Stimulated activated CD4-positive, alpha-beta T cell treated with anti-CD3 and anti-CD28 coated beads, Interleukin-2, amount 100 ng/mL, for 48 hours (primary cell): ENCODE results near the gene STRA8.

Experiments used
- DNase-seq, 2 donors: peaks; one replicate each; pipeline ENCODE4 v3.0.0-alpha.2; 2020

STRA8 gene

GRCh38 chr7:135240441-135240840 lies 6.8 kb downstream of the STRA8 start:
- DNase-seq: no peak

DNA sequence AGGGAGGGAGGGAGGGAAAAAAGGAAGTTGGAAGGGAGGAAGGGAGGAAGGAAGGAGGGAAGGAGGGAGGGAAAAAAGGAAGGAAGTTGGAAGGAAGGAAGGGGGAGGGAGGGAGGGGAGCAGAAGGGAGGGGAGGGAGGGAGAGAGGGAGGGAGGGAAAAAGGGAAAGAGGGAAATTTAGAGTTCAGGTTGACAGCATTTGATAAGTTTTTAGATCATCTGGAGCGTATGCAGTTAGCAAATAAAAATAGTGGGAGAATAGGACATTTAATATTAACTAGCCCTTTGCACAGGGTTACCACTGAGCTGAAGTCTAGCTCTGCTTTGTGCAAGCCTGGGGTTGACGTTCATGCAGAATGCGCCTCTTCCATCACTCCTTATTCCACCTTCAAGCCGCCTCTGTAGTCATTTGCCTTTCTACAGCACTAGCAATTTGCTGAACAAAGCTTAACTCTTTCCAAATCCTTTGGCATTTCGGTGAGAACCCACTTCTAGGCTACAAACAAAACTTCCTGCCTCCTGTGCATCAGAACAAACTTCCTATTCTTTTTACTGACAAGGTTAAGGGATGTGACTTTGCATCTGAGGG lies 8.6 kb downstream of the STRA8 start:
- no peak for DNase-seq

GRCh38 chr7:135245226-135246190 lies 11.9 kb downstream of the STRA8 start:
- DNase-seq: no peak

- DNase-seq: no peak
These were observed 12.7 kb downstream of the STRA8 start for GRCh38 chr7:135246191-135246825.

DNA sequence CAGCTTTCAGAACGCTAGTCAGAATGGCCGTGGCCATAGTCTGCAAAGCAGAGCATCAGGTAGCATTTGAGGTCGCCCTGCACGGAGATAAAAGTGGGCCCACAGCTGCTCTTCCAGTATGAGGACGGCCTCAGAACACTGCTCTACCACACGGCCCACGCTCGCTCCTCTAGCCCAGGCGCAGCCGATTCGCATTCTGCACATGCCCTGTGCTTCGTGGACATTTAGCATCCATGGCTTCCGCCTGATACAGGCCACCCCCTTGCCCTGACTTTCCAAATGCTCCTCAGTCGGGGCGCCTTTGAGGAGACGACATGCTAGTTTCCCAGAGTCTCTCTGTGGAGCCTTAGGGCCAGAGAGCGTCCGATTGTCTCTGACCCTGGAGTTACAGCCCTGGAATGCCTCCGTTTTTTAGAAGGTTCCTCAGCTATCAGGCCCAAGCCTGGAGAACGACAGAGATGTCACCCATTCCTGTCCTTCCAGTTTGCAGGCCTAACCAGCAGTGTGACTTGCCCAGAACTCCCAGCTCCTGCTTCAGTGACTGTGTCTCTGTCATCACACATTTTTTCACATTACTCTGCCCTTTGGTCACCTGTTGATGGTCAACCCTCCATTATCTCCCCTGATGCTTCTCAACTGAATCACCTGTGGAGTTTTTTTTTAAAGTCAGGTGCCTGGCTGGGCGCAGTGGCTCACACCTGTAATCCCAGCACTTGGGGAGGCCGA lies 14.3 kb downstream of the STRA8 start:
- DNase-seq: no peak

GRCh38 chr7:135248546-135248945 lies 14.9 kb downstream of the STRA8 start:
- no peak for DNase-seq

DNA sequence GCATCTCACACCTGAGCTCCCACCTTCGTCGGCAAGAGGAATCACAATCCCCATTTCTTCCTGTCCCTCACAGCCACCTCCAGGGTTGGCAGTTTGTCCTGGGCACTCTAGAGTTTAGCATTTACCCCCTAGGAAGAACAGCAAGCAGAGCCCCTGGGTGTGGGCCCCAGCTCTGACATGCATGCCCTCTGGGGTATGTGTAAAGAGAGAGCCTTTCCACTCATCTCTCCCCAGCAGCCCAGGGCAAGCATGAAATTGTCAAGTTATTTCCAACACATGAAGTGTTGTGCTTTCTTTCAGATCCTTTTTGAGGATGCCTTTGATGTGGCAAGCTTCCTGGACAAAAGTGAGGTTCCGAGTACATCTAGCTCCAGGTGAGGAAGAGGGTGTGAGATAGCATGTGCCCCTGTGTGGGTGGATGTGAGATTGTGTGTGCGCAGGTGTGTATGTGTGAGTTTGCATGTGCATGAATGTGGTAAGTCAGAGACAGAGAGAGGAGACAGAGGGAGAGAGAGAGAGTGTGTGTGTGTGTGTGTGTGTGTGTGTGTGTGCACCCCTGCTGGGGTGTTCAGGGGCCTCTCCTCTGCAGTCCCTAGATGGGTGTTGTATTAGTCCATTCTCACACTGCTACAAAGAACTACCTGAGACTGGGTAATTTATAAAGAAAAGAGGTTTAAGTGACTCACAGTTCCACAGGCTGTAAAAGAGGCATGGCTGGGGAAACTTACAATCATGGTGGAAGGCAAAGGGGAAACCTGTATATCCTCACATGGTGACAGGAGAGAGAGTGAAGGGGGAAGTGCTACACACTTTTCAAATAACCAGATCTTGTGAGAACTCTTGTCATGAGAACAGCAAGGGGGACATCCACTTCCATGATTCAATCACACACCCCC lies 18.1 kb downstream of the STRA8 start:
- DNase-seq: peak in 1 of 2 donors; percentile 7

DNA sequence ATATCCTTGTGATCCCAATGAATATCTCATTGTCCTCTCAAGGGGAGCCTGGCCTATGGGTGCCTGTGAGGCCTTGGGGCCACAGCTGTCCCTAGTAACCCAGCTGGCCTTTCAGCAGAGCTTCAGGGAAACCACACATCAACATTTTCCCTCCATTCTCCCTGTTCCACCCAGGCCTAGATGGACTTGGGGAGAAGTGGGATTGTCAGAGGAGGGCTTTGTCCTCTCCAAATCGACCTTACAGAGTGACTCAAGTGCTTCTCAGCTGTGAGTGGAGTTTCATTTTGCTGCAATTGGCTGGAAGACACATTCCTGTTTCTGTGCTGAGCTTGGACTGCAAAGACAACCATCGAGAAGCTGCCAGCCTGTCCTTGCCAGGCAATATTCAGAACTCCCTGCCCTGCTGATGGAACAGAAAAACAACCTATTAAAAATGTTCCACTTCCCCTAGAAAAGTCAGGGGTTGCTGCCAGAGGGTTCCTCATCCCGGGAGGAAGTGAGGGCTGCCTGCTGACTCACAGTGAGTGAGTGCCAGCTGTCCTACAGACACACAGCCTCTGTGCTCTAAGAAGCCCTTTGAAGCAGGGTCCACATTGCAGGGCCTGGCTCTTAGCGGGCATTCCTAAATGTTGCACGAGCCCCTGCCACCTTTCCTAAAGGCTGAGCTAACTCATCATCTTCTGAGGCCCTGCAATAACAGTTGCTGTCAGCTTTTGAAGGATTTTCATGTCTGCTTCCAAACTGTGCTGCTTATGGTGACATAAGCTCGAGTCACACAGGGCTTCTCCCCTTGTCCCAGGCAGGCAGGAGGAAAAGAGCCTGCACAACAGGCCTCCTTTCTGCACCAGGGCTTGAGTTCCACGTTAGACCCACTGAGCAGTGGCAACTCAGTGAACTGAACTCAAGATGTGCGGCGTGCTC lies 20.5 kb downstream of the STRA8 start:
- DNase-seq: no peak

- DNase-seq: no peak
These were observed 24.2 kb downstream of the STRA8 start for GRCh38 chr7:135257790-135258189.

GRCh38 chr7:135258585-135258984 lies 24.9 kb downstream of the STRA8 start:
- no peak for DNase-seq

GRCh38 chr7:135259702-135260101 lies 26.1 kb downstream of the STRA8 start:
- no peak for DNase-seq

- no peak for DNase-seq
These were observed 26.8 kb downstream of the STRA8 start for GRCh38 chr7:135260470-135260869.

DNA sequence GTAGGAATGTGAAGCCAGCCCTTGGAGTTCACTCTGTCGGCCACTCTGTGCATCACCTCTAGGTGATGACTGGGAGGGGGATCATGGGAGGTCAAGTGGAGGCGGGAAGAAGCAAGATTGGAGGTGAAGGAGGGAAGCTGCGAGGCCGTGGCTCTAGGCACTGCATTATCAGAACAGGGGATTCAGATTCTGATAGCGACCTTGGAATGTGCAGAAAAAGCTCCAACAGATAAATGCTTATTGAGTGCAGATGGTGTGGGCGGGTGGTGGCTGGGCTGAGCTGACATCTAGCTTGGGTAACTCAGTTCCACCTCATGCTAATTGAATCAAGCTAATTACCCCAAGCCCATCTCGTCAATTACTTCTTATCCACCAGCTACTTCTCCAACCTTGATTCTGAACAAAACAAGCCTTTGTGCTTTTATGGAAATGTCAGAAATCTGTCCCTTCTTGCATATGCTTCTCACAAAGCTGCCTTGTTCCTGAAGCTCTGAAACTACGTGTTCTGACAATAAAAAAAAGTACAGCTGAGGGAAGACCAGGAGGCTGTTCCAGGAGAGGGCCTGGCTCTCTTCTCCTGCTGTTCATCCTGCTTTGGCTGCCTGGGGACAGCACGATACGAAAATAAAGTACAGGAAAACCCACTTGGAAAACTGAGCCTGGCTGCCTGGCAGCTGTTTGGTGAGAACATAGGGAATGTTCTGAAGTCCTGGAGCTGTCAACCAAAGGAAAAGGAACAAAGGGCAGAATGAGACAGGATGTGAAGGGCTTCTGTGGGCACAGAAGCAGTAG lies 27.5 kb downstream of the STRA8 start:
- no peak for DNase-seq

DNA sequence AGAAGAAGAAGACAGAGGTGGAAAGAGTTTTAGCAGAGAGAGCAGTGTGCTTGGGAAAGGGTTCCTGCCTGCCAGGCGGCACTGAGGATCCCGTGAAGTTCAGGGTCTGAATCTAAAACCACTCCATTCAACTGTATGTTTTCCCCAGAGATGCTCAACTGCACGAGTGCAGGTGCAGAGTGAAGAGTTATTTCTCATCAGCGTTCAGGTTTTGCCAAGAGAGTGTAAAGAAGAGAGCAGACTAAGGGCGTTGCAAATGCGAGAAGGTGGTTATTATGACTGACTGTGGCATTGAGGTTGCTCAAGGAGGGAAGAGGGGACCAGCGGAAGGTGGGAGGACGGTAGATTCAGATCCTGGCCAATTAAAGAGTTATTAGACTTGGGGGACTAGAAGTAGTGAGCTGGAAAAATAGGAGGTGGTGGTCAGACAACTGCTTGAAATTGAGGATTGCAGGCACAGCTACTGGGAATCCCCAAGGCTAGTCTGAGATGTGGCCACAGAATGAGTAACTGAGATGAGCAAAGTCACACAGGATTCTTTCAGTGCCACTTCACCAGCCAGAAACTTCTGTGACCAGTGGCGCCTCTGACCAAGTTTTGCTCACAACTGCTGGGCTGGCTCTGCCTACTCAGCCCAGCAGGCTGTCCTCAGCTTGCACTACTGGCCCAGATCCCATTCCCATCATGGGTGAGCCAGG lies 29.1 kb downstream of the STRA8 start:
- no peak for DNase-seq

DNA sequence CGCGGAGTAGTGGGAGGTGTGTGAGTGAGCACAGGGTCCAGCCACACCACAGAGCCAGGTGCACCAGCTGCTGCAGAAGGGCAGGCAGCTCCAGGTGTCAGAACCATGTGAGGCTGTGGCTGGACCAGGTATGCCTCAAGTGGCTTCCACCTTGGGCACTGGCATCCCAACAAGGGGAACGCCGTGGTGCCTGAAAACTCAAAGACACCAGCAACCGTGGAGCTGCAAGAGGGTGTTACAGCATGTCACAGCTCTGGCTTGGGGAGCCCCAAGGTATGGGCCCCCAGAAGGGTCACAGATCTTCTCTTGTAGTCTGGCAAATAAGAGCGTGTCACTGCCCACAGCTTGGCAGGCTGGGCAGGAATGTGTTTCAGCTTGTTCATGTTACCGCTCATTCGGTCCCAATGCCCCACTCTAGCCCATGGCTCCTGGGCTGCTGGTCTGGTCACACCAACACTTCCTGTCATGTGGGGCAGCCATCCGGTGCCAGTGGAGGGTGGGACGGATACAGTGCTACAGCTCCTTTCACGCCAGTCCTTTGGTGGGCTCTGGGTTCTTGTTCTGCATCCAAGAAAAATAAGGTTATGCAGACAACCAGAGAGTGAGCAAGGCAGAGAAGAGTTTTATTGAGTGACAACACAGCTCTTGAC lies 29.8 kb downstream of the STRA8 start:
- DNase-seq: no peak

- no peak for DNase-seq
These were observed 32.0 kb downstream of the STRA8 start for GRCh38 chr7:135265637-135266036.

GRCh38 chr7:135269921-135270320 lies 36.3 kb downstream of the STRA8 start:
- no peak for DNase-seq

DNA sequence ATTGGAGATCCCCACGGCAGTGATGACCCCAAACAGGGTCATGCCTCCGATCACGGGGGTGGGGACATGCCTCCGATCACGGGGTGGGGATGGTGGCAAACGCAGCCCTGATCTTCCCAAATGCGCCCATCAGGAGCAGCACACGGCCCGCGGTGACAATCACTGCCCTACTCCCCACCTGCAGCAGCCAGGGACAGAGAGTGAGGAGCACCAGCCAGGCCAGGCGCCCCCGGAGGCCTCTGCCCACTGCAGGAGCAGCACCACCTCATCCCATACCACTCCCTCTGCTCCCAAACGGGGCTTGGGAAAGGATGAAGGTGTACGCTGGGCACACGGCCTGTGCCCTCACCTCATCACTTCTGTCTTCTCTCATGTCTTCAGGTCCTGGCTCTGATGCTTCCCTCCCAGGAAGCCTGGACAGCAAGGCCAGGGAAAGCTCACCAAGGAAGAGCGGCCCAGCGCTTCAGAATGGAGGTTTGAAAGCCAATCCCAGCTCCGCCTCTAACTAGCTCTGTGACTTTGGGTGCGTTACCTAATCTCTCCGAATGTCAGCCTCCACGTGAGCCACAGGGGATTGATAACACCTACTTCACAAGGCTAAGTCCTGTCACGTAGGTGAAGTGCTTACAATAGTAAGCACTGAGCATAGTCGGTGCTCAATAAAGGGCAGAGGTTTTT lies 37.1 kb downstream of the STRA8 start:
- no peak for DNase-seq
